NCI-H69 (cell line): Measurements from ENCODE around the gene HES3.

ENCODE experiments used
- DNase-seq: peaks from one replicate; lab custom pipeline; 2025; lab: John Stamatoyannopoulos, UW

The HES3 gene

DNA sequence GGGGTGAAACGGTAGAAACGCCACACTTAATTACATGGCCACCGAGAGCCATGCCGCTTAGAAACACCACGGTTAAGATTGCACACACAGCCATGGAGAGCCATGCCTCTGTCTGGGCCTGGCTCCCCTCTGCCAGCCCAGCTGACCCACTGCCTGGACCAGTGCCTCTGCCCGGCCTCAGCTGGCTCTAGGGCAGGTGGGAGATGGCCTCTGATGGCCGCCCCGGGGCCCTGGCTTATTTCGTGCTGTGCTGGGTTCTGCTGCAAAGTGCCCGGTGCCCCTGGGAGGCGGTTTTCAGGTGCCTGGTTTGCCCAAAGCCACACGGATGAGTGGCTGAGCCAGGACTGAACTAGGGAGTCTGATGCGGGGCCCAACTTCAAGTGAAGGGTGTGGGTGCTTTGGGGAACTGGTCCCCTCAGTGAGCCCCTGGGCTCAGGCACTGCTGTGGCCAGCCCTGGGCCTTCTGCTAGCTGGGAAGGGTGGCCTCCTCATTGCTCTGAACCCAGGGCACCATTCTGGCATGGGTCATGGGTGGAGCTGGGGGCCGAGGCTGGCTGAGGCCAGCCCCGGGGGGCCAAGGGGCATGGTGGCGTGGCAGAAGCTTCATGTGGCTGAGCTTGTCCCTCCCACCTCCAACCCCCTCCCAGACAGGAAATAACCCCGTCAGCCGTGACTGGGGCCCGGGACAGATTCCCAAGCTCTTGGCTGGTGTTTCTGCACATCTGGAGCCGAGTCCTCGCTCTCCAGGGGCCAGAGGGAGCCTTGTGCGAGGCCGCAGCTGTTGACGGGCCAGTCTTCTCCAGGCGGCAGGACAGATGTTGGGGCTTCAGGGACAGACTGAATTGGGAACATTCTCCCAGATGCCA is 18.8 kb downstream of the HES3 start:
- DNase-seq = no peak

DNA sequence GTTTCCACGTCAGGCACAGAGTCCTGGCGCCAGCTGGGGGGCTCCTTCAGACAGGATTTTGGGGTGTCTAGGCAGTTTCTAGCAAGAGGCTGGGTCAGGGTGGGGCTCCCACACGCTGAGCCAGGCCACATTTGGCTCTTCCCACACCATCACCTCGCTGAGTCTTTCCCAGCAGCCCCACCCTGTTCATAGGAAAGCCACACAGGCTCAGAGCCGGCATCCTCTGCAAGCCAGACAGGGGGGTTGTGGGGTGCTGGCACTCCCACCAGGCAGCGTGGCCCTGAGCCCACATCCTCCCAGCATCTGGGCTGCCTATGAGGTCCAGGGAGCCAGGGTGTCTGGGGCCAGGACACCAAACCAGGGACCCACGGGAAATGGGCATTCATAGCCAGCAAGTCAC is 19.7 kb downstream of the HES3 start:
- no peak for DNase-seq

DNA sequence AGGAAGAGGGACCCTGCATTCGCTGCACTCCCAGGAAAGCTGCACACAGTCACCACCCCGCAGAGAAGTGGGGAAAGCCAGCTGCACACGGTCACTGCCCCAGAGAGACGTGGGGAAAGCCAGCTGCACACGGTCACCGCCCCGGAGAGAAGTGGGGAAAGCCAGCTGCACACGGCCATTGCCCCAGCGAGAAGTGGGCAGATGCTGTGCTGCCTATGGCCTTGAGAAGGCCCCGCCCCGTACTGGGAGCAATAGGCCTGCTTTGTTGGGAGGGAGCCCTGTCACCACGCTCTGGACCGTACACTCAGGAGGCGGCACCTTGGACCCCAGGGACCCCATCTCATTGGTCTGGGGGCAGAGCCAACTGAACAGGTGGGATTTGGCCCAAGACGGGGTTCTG is 21.2 kb downstream of the HES3 start:
- no peak for DNase-seq

DNA sequence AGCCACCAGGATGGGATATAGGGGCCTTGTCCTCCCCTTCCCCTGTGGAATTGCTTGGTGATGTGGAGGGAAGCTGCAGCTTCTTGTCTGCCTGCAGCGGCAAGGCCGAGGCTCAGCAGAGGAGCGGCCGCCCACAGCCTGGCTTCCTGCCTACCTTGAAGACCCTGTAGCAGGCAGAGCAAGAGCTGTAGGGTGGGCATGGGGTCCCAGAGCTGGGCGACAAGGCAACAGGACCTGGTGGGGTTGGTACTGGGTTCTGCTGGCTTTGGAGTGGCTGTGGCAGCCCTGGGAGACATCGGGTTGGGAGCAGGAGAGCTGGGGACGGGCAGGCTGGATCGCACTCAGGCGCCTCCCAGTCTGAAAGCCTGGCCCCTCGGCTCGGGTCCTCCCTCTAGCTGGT is 22.7 kb downstream of the HES3 start:
- no peak for DNase-seq

DNA sequence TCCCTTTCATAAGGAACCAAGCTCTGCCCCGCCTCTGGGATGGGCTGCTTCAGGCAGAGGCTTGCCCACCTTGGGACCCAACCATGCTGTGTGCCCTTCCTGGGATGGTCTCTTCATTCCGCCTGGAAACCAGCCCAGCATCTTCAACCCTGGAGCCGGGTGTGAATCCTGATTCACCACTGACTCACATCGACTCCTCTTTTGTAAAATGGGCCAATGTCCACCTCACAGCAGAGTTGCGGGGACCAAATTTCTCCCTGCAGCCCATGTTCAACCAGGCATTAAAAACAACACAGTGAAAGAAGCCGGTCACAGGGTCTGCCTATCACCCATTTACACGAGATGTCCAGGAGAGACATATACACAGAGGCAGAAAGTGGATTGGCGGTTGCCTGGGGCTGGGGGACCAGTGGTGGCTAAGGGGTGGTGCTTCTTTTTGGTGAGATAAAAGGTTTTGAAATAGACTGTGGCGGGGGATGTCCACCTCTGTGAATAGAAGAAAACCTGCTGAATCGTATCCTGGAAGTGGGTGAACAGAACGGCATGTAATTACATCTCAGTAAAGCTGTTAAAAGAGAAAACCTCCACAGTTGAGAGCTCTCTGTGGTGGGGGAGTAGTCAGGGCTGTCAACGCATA is 23.8 kb downstream of the HES3 start:
- DNase-seq = peak; percentile 5

DNA sequence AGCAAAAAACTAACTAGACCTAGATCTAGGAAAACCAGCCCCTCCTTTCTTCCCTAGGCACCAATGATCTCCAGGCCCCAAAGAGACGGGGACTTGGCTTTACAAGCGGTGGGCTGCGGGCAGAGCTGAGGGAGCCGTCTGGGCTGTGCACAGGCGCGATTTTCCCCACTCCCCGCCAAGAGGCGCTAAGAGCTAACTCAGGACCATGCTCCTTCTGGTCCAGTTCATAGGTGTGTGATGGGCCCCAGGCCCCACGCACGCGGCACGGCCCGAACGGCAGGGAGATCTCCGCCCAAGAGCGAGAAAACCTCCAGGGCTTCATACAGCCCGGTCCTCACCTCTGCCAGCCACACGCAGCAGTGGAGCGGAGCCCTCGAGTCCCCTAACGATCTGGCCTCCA is 24.4 kb downstream of the HES3 start:
- no peak for DNase-seq

DNA sequence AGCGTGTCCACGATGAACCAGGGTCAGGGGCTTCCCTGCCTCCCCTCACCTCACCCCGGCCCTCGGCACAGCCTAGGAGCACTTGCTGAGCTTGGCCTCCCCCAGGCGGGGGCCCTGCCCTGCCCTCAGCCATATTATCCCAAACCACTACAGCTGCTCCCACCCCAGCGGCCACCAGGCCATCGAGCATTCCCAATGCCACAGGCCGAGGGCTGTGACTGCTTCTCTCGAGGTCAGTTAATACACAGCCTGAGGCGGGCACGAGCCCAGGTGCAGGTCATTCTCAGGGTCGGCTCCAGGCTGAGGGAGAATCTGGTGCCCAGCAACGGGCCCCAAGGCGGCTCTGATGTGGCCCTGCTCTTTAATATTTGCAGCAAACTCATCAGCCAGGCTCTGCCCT is 25.3 kb downstream of the HES3 start:
- DNase-seq = no peak

DNA sequence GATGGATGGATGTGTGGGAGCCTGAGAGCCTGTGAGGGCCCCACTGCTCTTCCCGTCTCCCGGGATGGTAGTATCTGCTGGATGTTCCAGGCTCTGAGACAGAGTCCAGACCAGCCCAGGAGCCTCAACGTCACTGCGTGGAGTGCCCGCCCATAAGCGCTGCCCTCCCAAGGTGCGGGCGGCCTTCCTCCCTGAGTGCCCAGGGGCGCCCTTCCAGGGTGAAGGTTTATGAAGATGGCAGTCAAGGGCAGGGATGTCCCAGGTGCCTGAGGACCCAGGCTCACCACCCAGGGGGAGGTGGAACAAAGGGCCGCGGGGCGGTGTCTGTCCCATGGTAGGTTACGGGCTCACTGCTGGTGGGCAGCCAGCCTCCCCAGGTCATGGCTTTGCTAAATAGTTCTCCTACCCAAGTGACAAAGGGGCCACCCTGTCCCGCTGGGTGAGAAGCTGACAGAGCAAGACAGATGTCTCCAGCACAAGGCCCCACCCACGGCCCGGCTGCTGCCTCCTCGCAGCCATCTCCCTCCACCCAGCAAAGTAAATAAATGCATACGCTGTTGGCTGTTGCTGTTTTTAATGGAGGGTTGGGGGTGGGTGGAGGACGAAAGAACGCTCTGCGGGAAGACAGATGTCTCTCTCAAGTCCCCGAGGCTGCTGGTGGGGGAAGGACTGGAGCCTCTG is 25.9 kb downstream of the HES3 start:
- DNase-seq = peak; percentile 91

DNA sequence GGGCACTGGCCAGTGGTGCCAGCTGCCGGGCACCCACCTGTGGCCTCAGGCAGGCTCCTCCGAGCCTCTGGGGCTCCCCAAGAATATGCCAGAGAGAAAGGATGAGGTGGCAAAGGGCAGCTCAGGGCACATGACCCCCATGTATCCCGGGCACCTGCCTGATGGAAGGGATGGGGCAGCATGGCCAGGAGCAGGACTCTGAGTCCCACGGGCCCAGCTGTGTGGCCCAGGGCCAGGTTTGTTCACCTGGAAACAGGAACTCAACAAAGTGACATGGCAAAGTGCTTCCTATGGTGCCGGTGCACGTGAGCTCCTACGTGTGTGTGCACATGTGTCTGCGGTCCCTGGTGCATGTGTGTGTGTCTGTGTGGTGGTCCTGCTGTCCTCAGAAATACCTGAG is 26.4 kb downstream of the HES3 start:
- peak; percentile 74 for DNase-seq

DNA sequence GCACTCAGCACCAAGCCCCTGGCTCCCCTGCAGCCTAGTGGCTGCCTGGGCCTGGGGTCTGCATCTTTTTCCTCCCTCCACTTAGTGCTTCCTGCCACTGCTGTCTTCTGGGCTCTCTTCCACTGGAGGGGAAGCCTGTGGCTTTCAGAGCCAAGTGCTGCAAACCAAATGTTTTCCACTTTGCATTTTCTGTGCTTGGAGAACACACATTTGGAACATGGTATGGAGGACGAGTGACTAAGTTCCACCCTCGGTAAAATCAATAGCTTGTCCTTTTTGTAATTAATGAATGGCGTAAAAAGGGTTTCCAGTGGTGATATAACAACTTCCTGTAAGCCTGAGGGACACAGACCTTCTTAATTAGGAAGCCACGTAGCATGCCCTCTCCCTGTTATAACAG is 27.0 kb downstream of the HES3 start:
- DNase-seq = peak; percentile 30

DNA sequence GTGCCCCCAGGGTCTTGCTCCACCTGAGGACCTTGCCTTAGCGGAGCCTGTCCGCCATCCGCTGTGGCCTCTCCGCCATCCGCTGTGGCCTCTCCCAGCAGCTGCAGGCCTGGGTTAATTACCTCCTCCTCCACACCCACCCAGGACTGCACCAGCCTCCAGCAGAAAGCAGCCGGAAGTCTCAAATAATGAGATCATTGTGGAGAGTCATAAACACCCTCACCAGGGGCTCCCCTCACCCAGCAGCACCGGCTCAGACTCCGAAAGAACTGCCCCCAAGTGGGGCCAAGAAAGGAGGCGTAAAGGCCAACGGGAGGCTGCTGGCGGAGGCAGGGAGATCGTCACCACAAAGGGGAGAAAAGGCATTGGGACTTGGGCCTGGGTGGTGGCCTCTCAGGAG is 27.6 kb downstream of the HES3 start:
- peak; percentile 85 for DNase-seq

DNA sequence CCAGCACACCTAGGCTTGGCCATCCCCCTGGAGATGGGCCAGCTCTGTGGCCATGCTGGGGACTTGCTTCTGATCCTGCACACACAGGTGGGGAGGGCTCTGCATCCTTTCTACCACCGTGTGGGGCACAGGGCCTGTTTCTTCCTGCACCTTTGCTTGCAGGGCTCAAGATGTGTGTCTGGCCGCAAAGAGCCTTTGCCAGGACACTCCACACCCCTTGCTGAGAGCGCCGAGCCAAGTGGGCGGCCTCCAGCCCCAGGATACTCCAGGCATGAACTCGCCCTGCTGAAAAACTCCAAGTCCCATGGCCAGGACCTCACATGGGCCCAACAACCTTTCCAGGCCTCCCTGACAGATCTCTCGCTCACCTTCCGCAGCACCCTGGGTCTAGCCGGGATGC is 28.5 kb downstream of the HES3 start:
- no peak for DNase-seq

DNA sequence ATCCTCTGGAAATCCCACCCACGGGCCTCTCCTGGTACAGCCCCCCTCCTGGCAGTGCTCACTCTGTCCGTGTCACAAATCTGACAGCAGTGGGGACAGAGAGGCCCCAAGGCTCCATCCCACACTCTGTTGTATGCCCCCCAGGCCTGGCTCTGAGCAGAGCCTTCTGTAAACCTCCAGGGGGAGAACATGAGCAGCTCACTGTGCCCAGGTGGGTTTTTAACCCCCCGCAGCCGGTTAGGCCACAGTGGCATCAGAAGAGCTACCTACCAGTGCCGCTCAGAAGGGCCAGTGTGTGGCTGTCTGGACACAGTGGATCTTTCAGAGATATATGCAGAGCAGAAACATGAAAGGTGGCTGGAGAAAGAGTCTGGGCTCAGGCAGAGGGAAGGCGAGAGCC is 28.9 kb downstream of the HES3 start:
- DNase-seq = no peak

DNA sequence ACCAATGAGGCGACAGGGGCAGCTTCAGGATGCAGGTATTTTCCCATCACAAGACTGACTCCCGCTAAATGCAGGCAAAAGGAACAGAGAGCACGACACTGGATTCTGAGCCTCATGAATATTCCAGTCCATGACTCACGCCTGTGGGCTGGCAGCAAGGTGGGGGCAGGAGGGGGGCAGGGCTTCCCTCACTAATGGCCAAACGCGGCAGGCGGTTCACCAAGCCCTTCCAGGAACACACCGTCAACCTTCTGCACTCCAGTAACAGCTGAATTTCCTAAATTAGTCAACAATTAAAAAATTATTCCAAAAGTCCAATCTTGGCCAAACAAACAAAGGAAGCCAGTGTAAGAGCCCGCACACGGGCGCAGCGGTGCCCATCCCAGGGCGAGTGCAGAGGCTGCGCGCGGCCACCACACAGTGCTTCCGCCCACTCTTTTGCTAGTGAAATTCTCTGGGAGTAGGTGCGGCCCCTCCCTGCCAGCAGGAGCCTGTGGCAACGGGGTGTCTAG is 29.5 kb downstream of the HES3 start:
- peak; percentile 5 for DNase-seq

DNA sequence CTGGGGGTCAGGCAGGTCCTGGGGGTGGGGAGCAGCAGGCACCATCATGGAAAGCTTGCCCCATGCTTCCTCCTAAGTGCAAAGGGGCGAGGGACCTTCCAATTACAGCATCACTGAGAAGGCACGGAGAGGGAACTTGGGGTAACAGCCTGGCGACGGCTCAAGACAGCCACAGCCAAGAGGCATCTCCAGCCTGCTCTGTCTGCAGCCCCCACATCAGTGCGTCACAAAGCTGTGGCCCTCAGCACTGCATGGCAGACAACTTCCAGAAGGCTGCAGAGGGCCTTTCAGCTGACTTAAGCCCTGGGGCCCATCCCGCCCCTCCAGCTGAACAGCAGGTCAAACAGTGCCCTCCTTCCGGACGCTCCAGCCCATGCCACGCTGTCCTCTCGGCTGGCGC is 30.1 kb downstream of the HES3 start:
- no peak for DNase-seq

DNA sequence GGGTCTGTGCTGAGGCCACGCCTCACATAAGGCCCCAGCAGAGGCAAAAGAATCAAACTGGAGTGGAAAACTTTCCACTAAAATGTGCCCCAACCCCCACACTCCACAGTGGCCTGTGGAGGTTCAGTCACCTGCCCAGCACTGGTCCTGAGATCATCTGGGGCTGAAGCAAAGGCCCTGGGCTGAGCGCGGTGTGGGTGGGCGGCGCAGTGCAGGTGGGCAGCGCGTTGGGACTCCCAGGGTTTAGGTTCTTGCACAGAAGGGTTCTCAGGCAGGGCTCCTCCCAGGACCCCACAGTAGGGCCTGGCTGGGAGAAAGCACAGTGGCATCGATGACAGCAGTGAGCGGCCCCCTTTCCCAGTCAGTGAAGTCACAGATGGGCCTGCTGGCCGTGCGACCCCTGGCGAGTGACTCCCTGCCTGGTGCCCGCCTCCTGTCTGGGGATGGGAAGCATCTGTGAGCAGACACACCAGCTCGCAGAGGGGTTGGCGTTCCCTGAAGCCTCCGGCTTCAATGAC is 30.7 kb downstream of the HES3 start:
- no peak for DNase-seq

DNA sequence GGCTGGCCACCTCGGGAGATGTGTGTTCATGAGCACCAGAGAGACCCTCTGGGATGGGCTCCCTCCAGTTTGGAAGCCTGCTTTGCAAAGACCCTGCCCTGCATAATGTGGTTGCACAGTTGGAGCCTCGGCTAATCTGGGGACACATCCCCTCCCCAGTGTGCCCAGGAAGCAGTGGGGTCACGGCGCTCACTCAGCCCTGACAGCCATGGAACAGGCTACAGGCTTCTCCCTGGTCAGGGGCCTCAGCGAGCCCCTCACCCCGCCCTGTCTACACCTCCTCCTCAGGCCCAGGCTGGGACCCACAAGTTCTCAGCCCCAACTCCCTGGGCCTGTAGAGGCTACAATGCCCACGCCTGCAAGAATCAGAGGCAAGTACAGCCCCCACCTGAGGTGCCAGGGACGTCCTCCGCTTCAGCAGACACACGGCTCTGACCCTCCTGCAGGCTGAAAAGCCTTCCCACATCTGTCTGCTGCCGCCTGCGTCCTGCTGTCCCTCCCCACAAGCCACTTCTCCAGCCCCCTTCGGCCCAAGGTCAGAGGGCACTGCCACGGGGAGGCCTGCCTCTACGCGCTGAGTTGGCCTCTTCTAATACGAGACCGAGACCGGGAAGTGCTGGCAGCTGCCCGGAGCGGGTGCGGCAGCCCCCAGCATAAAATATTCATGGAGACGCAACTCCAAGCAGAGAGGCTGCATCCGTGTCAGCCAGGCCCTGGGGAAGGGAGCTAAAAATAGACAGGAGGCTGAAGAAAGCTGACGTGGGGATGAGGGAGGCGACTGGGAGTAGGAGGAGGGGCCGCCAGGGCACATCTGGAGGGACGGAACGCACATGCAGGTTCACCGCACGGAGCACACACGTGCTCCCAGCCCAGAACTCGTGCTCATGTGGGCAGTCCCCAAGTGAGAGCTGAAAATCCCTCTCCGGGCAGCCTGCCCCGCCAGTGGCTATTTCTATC is 32.1 kb downstream of the HES3 start:
- no peak for DNase-seq

DNA sequence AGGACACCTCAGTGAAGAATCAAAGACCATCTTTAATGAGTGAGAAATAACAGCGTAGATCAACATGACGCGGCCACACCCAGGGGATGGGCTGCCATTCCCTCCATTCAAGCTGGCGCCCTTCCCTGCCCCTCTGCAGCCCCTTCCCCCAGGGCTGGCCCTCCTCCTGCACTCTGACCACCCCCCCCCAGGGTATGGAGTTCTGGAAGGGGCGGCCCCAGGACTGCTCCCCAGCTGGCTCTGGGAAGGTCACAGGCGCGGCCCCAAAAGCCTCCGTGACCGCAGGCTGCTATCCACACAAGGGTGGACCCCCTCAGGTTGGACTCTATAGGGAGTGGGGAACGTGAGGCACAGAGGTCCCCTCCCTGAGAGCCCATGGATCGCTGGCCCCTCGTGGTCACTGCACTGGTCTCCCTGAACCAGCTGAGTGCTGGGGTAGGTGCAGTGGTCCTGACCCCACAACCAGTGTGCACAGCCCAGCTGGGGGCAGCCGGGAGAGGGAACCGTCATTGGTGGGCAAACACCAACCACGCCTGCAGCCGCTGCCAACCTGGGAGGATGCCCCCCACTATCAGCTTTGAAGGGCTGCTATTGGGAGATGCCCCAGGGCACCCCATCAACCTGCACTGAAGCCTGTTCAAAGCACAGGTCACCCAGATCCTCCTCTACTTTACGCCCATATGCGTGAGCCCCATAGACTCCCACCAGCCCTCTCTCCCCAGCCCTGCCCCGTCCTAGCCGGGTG is 33.0 kb downstream of the HES3 start:
- DNase-seq = no peak

DNA sequence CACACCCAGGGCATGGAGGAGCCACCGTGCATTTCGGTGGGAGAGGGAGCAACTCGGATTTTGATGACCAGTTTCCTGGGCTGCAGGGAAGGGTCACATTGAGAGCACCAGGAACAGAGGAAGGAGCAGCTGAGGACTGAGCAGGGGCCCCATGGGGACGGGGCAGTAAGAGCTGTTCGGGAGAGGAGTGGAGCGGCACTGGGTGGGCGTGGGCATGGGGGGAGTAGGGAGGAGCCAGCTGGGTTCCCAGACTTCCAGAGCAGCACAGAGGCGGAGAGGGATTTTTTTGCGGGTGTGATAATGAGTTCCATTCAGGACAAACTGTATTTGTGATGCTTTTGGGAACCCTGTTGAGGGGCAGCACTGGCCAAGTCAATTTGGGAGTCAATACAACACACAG is 34.3 kb downstream of the HES3 start:
- no peak for DNase-seq

DNA sequence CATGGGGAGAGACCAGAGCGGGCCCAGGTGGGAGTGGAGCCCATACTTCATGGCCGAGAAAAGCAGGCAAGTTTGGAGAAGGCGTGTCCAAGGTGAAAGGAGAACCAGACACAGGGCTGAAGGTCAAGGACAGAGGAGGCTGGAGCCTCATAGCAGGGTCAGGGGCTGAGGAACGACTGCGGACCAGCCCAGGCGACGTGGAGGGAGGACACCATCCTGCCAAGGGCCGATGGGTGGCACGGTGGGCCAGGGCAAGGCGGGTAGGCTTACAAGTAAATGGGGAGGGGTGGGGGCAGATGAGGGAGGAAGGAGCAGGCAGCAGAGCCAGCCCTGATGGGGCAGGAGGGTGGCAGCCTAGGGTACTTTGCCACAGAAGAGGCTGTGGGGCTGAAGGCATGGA is 35.1 kb downstream of the HES3 start:
- DNase-seq = no peak
